H1 (cell line): ENCODE results near the gene NLK.

Experiments
- EP300 ChIP-seq, 2 experiments: IDR thresholded peaks; 1 replicate in 1 of 2; 2 replicates in 1 of 2; pipeline ENCODE4 v1.6.1; 2011 to 2012; ENCODE audit warnings: low read depth in 2 of 2, low read length in 2 of 2, mild to moderate bottlenecking in 2 of 2, borderline replicate concordance in 1 of 2, inconsistent platforms in 1 of 2, moderate library complexity in 1 of 2
- JUN ChIP-seq: IDR thresholded peaks from 2 replicates; pipeline ENCODE4 v1.6.1; 2011; ENCODE audit warnings: low read depth, mild to moderate bottlenecking, improper control_type of control experiment, low read length
- NRF1 ChIP-seq: IDR thresholded peaks from 2 replicates; pipeline ENCODE4 v1.6.1; 2011; ENCODE audit warnings: mild to moderate bottlenecking, low read depth, low read length, improper control_type of control experiment
- POLR2A ChIP-seq, 2 experiments: IDR thresholded peaks; 1 replicate in 1 of 2; 2 replicates in 1 of 2; pipeline ENCODE4 v1.6.1; 2011; ENCODE audit warnings: low read depth in 2 of 2, low read length in 2 of 2, mild to moderate bottlenecking in 2 of 2; ENCODE audit errors: control extremely low read depth in 1 of 2
- SUZ12 ChIP-seq: fragments of 200-600 bp; sonication (generic); IDR thresholded peaks from 2 replicates; pipeline ENCODE4 v1.6.1; 2012; ENCODE audit warnings: mild to moderate bottlenecking, inconsistent platforms, low read length, moderate library complexity, mixed read lengths

DNA sequence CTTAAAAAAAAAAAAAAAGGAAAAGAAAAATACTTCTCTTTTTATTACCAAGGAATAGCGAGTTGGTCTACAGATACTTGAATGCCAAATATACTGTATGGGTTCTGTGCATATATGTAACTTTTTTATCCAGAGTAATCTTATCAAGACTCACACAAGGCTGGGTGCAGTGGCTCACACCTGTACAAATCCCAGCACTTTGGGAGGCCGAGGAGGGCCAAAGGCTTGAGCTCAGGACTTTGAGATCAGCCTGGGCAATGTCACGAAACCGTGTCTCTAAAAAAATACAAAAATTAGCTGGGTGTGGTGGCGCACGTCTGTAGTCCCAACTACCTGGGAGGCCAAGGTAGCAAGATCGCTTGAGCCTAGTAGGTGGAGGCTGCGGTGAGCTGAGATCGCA, 139.1 kb downstream of the NLK start:
- no peak for TF ChIP-seq SUZ12
- TF ChIP-seq POLR2A (IDR thresholded peaks at IDR 0.05; ENCODE audit: control extremely low read depth in 1 of 2, low read depth in 2 of 2, low read length in 2 of 2): no peak
- TF ChIP-seq NRF1: no peak
- TF ChIP-seq EP300 (IDR thresholded peaks at IDR 0.05; ENCODE audit: borderline replicate concordance in 1 of 2, low read depth in 2 of 2, low read length in 2 of 2): no peak
- no peak for TF ChIP-seq JUN
